Esophagus squamous epithelium (tissue), 4 donors: ENCODE measurements around the gene C1orf50.

Experiments
- POLR2A ChIP-seq, 4 donors: fragments of 450-650 bp; IDR thresholded peaks; one replicate each; pipeline ENCODE4 v1.6.1; 2017; ENCODE audit warnings: antibody characterized with exemption in 4 of 4, mild to moderate bottlenecking in 4 of 4, moderate library complexity in 3 of 4
- TF ChIP-seq, protein P1 (sequence below), 6 experiments: fragments of 450-650 bp in 4 of 6; fragments of 200-600 bp in 2 of 6; sonication (generic) in 2 of 6; IDR thresholded peaks; one replicate each; pipeline ENCODE4 v1.5.1; 2016 to 2019; ENCODE audit warnings: antibody characterized with exemption in 6 of 6, mild to moderate bottlenecking in 4 of 6, moderate library complexity in 4 of 6

DNA sequence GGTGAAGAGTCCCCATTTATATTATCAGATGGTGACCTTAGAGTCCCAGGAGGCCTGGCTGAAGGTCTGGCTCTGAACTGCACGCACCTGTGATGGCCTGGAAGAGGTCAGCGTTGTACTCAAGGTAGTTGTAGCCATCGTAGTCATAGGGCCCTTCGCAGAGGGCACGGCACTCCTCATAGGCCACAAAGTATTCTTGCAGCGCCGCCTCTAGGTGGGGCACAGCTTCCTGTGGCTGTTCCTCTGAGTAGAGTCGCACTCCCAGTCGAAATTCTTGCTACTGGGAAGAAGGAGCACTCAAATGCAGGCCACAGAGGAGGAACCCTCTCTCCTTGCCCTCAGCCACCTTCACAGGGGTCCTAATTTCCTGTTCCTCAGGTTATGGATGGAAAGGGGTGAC, 7.9 kb upstream of the C1orf50 start:
- TF ChIP-seq, protein P1, sequence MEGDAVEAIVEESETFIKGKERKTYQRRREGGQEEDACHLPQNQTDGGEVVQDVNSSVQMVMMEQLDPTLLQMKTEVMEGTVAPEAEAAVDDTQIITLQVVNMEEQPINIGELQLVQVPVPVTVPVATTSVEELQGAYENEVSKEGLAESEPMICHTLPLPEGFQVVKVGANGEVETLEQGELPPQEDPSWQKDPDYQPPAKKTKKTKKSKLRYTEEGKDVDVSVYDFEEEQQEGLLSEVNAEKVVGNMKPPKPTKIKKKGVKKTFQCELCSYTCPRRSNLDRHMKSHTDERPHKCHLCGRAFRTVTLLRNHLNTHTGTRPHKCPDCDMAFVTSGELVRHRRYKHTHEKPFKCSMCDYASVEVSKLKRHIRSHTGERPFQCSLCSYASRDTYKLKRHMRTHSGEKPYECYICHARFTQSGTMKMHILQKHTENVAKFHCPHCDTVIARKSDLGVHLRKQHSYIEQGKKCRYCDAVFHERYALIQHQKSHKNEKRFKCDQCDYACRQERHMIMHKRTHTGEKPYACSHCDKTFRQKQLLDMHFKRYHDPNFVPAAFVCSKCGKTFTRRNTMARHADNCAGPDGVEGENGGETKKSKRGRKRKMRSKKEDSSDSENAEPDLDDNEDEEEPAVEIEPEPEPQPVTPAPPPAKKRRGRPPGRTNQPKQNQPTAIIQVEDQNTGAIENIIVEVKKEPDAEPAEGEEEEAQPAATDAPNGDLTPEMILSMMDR (IDR thresholded peaks at IDR 0.05): no peak
- no peak for TF ChIP-seq POLR2A (IDR thresholded peaks at IDR 0.05)
